Limb (tissue), 2 donors: ENCODE data around the gene UBL4B.

Experiments
- DNase-seq, 2 donors: peaks; one replicate each; pipeline ENCODE4 v3.0.0-alpha.2; 2016; ENCODE audit errors: extremely low spot score in 2 of 2

Gene UBL4B

DNA sequence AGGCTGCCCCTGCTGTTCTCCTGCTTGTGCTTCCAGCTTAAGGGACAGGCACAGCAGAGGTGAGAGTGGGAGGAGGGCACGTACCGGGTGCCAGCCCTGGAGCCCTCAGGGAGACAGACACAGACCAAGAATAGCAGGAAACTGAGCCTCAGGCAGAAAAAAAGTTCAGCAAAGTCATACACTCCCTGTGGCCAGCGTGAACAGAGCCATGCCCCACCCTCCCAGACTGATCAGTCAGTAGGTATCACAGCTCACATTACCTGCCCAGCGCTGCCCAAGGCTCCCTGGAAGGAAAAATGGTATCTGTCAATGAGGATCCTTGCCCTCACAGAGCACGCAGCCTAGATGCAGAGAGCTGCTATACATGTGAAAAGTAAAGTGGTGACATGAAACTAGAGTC, 1.3 kb downstream of the UBL4B start:
- no peak for DNase-seq

DNA sequence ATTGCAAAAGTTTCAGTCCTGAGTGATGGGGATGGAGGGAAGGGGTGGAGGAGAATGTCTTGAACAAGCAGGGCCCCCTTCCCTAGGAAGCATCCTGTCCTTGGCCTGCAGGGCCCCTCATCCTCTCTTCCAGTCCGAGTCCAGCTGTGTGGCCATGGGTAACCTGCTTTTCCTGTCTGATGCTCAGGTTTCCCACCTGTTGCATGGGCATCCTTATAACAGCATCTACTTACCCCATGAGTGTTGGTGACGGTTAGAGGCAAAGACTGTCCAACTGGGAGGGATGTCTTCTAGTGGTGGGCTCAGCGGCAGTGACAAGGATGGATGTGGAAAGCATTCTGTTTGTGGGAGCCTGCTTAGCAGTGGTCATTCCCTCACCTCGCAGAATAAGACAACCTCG, 1.9 kb downstream of the UBL4B start:
- DNase-seq, result no peak

DNA sequence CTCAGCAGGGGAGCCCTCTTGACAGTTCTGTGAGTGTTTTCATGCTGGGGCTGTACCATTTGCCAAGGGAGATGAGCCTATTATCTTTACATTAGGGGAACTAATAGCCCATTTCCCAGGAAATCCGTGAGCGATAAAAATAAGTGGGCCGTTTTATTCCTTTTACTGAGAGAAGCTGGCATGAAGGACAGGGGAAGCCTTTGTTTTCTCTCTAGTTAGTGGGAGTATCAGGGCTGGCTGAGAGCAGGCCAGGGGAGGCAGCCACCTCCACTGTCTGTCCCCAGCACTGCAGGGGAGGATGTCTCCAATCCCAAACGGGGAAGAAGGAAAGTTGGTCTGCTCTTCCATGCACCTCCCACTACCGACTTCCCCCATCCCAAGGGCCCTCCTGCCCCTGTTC, 2.5 kb downstream of the UBL4B start:
- no peak for DNase-seq

DNA sequence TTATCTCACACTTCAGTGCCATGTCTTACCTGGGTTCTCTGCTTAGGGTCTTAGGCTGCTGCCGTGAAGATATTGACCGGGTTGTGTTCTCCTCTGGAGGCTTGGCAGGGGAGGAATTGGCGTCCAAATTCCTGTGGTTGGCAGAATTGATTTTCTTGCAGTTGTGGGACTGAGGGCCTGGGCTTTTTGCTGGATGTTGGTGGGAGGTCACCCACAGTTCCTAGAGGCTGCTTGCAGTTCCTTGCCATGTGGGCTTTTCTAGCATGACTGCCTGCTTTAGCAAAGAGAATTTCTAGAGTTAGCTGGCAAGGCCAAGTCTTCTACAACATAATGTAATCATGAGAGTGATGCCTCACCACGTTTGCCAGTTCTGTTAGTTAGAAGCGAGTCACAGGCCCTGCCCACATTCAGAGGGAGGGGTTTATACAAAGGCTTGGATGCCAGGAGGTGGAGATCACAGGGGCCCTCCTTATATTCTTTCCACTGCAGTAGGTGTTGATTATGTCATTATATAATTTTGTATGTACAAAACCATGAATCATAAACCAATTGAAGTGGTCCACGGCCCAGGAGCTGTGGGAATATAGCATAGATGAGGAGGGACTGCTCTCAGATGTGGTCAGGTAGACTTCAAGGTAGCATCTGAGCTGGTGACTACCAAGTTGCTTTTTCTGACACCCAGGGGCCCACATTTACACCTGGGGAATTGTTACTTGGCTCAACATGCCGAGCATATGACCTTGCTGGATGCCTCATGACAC, 6.6 kb downstream of the UBL4B start:
- DNase-seq, result no peak

DNA sequence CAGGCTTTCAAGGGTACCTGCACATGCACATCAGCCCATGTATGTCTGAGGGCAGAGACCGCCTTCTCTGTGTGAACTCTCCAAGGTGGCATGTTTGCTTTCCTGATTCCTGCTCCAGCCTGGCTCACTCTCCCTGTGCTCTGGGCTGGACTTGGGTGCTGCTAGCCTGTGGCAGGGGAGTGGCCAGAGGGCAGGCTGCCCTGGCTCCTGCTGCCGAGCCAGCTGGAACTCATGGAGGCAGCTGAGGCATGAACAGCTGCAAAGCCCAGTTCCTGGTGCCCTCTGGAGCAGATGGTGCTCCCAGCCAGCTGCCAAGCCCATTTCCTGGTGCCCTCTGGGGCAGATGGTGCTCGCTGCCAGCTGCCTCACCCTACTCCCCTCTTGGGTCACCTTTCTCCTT, 7.6 kb downstream of the UBL4B start:
- DNase-seq, result no peak

DNA sequence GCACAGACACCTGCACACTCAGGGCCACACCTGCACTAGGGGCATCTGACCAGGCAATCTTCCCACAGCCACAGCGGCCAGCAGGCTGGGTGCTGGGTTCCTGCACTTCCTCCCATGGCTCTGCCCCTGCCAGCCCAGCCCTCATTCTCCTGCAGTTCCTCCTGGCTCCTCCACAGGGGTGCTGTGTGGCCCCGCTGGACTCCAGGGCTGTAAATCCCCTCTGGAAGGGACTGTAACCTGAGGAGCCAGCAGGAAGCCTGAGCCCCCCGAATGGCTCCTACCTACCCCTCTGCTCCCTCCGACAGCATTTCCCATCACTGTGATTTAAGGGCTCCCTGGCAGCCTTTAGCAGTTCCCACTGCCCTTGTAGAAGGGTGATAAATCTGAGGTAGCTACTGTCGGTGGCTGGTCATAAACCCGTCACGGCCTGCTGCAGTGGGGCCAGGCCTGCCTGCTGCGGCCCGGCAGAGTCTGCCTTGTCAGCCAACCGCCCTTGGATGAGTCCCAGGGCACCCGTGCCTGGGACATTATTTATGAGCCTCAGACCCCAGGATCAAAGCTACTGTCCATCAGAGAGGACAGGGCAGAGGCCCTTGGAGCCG, 8.8 kb downstream of the UBL4B start:
- DNase-seq, result no peak

DNA sequence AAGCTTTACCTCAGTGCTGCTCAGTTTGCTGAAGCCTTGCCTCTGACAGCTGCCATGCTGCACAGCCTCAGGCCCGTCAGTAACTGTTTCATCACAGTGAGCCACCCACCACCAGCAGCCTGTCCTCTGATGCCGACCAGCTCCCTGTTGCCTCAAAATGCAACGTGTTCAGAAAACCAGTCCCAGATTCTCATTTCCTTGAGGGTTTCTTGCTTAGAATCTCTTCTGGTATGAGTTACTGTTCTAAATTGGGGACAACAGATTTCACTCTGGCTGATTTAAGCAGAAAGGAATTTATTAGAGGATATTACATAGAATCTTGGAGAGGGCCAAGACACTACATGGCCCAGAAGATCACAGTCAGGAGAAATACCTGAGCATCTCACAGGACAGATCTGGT, 11.0 kb downstream of the UBL4B start:
- no peak for DNase-seq

DNA sequence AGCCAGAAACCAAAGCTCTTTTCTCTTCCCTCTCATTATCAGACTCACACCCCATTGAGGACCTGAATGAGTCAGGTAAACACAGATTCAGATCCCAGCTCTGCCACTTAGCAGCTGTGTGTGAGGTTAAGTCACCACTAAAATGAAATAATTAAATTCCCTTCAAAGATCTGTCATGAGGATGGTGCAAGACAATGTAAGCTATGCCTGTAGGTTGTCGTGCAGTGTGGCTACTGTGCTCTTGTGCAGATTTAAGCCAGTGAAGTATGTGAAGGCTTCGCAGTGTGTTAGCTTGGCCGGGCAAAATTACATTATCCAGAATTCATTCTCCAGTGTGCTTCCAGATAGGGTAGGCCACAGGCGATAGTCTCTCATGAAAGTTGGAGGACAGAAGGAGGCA, 13.6 kb downstream of the UBL4B start:
- DNase-seq, result no peak

DNA sequence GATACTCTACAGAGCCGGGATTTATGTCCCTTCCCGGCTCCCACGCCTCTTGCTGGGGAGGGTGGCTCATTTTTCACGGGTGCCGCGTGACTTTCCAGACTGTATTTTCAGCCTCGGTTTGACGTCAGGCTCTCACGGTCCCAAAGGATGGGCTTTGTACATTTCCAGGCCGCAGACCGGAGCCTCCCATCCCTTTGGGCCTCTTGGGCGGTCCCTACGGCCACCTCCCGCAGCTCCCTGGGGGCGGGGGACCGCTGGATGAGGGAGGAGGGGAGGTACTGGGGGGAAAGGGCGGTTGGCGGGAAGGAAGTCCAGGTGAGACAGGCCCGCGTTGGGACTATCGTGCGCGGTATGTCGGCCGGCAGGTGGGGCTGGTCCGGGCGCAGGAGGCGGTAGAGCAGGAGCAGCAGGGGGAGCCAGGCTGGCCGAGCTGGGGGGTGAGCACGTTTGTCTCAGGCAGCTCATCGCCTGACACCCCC, 17.9 kb downstream of the UBL4B start:
- DNase-seq, result peak; percentile 1 to 59

DNA sequence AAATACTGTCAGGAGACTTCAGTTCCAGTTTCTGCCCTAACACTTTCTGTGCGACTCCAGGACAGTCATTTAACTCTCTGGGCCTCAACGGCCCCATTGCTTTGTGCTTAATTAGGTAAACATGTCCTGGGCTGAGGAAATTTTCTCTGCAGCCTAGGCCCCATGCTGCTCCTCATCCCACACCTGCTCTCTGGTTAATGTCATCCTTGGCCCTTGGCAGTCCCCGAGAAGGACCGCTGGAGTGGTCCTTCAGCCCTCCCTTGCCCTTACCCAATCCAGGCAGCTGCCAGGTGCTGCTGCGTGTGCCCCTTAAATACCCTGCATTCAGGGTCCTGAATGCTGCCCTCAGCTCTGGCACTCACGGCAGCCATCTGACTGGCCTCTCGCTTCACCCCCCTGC, 18.7 kb downstream of the UBL4B start:
- no peak for DNase-seq

DNA sequence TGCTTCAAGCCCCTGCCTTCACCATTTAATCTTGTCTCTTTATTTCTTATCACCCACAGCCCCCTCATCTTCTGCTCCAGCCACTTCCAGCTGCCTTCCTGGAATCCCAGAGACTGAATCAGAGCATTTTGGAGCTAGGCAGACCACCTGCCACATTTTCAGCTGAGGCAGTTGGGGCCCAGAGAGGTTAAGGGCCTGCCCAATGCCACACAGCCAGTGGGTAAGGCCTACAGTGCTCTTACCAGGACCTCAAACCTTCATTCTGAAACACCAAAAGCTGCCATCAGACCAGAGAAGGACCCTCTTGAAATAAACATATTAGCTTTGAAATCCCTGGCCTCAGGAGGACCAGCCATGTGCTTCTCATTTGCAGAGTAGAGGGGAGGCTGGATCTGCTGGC, 20.4 kb downstream of the UBL4B start:
- DNase-seq, result no peak

DNA sequence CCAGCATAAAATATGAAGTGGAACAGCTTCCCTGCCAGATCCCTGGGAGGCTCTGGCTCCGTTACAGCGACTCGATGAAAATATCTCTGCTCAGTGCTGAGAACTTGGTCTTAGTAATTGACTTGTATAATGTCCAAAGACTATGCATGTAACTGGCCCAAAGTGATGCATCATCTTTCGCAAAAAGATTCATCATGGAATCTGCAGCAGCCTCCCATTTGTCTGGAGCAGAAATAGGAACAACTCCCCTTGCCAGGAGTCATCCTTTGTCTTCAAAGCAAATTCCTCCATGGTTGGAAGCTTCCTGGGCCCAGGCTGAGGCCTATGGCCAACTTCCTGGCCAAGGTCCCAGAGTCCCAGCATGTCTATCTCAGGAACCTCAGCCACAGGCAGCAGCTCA, 21.2 kb downstream of the UBL4B start:
- DNase-seq, result no peak

DNA sequence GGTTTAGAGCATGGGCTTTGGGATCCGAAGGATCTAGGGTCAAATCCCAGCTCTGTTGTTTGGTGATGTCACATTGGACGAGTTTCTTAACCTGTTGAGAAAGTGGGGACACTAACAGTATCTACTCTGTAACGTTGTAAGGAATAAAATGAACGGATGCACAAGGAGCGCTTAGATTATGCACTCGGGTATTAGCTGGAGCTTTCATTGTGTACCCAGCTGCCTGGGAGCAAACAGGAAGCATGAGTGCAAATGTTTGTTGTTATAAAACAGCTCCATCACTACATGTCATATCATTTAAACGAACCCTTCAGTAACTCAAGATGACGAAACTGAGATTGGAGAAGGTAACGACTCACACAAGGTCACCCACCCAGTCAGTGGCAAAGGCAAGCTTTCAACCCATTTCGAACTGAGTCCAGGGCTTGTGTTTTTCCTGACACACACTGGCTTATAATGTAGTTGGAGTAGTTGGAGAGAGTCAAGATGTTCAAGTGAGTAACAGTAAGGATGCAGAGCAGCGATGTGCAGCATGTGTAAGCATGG, 21.9 kb downstream of the UBL4B start:
- no peak for DNase-seq

DNA sequence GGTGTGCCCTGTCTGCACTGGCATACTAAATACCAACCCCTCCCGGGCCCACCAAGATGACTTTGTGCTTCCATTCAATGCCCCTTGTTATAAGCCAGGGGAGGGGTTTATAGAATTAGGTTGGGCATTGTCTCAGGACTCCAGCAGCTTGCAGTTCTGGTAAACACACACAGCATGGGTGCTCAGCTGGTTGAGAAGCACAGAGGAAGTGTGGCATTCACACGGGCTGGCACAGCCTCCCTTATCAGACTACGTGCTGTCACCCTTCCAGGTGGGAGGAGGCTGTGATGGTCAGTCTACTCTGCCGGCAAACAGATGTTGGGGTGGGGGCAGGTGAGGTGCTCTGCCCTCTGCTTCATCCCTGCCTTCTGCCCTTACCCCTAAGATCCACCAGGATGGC, 23.0 kb downstream of the UBL4B start:
- no peak for DNase-seq

DNA sequence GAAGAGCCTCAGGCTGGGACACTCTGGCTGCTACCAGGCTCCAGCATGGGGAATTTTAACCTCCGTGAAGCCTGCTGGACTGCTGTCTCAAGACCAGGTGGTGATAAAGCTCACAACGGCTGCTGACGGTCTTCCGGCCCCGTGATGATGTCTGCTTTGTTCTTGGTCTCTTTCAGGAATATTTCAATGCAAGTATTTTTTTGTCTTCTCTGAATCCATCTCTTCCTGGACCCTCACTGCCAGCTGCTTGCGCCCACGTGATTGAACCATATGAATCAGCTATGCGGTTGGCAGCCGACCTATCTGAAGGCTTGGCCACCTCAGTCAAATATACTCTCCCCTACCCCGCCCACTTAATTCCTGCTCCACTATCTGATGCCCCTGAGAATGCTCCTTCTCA, 23.4 kb downstream of the UBL4B start:
- DNase-seq, result no peak

DNA sequence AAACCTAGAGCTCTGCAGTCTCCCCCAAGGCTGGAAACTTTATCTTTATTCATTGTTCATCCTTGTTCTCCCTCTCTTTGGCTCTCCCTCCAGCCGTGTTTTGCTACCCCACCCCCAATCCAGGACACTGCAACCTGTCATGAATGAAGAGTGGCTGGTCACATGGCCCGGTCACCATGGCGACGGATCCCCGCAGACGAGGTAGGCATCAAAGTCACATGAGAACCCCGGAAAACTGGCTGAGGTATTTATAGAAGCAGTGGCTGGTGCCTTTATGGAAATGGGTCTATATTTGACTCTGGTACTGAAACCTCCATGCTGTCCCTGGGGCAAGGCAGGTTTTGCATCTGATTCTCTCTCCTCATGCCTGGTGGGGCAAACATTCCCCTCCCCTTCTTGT, 24.7 kb downstream of the UBL4B start:
- peak in 1 of 2 donors; percentile 76 for DNase-seq

DNA sequence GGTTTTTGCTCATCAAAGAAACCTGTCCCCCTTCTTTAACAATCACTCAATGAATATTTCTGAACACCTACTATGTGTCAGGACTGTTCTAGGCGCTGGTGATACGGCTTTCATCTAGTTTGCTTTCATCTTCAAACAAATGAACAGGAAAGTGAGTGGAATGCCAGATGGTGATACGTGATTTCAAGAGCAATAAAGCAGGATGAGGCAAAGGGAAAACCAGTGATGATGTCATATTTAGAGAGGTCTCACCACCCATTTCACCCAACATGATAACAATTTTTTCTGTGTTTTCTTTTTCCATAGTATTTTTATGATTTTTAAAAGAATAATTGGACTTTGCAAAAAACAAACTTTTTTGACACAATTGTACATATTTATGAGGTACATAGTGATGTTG, 26.7 kb downstream of the UBL4B start:
- DNase-seq, result no peak

DNA sequence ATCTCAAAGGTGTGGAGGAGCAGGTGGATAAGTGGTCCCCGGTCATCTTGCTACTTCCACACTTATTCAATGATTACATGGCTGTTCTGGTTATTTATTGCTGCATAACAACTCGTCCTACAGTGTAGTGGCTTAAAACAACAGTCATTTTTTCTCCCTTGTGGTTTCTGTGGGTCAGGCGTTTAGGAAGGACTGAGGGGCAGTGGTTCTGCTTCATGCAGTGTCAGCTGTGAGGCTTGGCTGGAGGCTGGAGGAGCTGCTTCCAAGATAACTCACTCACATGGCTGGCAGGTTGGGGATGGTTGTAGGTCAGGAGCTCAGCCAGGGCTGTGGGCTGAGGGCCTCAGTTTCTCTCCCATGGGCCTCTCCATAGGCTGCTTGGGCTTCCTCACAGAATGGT, 32.1 kb downstream of the UBL4B start:
- DNase-seq, result no peak

DNA sequence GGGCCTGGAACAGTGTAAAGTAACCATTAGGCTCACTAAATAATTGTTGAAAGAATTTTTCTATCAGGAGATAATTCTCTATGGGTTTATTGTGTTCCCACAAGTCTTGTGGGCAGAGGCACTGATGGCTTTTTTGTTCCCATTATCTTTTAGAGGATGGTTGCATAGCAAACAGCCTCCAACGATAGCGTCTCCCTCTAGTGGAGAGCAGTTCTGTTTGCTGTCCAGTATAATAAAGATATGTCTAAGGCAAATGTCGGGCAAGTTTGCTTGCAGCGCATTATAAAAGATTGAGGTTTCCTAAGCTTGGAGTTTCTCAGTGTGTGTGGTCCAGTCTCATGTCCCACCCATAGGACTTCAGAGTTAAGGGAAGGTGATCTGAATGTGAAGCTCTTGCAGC, 36.7 kb downstream of the UBL4B start:
- DNase-seq, result no peak

DNA sequence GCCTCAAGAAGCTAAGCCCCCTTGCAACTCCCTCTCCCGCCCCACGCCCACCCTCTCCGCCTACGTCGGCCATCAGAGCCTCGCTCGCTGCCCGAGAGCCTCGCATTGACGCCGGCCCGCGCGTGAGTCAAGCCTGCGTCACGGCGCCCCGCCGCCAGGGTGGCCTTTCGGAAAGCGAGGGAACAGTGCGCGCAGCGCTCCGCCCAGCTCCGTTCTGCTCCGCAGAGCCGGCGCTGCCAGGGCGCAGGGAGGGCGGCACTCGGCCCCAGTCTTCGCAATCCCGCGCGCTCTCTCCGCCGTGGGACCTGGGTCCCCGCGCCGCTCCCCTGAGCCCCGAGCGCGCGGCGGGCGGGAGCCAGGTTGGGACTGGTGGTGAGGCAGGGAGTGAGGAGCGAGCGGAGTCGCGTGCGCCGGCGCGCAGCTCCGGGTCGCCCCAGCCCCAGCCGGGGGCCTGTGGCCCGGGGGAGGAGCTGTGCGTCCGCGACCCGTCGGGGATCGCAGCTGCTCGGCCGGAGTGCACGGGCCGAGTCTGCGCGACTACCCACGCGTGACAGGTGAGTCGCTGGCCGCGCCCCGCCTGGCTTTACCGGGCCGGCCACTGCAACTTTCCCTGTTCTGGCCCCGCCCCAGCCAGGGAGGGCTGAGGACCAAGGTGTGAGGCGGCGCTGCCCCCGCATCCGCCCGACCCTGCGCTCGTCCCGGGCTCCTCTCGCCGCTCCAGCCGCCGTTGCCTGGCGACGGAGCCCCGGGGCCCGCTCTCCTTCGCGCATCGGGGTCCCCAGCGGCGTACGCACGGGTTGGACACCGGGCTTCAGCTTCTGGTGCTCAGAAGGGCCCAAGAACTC, 38.3 kb downstream of the UBL4B start, which contains the start of gene SLC6A17:
Gene SLC6A17 (plus strand): TSS at position 165 of the 845 bp plus-strand sequence. CDS start 16,436 bp downstream, outside the sequence.
- DNase-seq, result peak in 1 of 2 donors; percentile 68

DNA sequence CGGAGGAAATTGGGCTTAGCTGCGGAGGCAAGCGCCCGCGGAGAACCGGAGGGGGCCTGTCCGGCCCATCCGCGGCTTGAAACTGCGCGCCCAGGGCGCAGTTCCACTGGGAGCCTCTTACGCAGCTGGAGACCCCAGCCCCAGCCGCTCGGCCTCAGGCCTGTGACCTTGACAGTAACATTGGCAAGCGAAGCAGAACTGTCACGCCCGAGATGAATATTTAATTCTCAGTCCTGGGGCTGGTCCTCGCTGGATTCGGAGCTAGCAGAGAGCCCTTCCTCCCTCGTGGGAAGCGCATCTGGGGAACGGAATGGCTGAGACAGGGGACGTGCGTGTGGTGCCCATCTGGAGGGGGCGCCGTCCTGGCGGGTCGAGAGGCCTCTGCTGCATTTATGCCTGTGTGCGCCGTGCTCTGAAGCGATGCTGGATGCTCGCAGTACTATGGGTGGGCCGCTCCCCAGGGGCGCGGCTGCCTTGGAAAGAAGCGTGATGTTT, 39.0 kb downstream of the UBL4B start:
- DNase-seq, result no peak
